Upper lobe of left lung (tissue), 4 donors: Measurements from ENCODE around the gene HCFC2.

Experiments used
- POLR2A ChIP-seq, 4 donors: fragments of 450-650 bp; IDR thresholded peaks; one replicate each; pipeline ENCODE4 v1.5.1; 2016 to 2017; ENCODE audit warnings: antibody characterized with exemption in 4 of 4, mild to moderate bottlenecking in 2 of 4
- TF ChIP-seq, protein P1 (sequence below), 6 experiments: fragments of 450-650 bp in 4 of 6; fragments of 200-600 bp in 2 of 6; sonication (generic) in 2 of 6; IDR thresholded peaks; one replicate each; pipeline ENCODE4 v1.5.1; 2016 to 2019; ENCODE audit warnings: antibody characterized with exemption in 6 of 6

DNA sequence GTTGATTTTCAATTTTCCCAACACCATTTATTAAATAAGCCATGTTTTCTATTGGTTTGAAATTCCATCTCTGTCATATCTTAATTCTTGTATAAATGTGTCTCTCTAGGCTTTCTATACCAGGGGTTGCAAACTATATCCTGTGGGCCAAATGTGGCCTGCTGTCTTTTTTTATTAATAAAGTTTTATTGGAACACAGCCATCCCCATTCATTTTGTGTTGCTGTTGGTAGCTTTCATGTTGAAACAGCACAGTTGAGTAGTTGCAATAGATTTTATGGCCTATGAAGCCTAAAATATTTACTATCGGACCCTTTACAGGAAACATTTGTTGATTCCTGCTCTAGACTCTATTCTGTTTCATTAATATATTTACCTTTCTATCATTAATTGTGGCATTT, 9.4 kb downstream of the HCFC2 start:
- TF ChIP-seq, protein P1, sequence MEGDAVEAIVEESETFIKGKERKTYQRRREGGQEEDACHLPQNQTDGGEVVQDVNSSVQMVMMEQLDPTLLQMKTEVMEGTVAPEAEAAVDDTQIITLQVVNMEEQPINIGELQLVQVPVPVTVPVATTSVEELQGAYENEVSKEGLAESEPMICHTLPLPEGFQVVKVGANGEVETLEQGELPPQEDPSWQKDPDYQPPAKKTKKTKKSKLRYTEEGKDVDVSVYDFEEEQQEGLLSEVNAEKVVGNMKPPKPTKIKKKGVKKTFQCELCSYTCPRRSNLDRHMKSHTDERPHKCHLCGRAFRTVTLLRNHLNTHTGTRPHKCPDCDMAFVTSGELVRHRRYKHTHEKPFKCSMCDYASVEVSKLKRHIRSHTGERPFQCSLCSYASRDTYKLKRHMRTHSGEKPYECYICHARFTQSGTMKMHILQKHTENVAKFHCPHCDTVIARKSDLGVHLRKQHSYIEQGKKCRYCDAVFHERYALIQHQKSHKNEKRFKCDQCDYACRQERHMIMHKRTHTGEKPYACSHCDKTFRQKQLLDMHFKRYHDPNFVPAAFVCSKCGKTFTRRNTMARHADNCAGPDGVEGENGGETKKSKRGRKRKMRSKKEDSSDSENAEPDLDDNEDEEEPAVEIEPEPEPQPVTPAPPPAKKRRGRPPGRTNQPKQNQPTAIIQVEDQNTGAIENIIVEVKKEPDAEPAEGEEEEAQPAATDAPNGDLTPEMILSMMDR (IDR thresholded peaks at IDR 0.05) = no peak
- TF ChIP-seq POLR2A (IDR thresholded peaks at IDR 0.05) = no peak
